ENCODE data around the gene OTP.

- TF ChIP-seq, protein P1, sequence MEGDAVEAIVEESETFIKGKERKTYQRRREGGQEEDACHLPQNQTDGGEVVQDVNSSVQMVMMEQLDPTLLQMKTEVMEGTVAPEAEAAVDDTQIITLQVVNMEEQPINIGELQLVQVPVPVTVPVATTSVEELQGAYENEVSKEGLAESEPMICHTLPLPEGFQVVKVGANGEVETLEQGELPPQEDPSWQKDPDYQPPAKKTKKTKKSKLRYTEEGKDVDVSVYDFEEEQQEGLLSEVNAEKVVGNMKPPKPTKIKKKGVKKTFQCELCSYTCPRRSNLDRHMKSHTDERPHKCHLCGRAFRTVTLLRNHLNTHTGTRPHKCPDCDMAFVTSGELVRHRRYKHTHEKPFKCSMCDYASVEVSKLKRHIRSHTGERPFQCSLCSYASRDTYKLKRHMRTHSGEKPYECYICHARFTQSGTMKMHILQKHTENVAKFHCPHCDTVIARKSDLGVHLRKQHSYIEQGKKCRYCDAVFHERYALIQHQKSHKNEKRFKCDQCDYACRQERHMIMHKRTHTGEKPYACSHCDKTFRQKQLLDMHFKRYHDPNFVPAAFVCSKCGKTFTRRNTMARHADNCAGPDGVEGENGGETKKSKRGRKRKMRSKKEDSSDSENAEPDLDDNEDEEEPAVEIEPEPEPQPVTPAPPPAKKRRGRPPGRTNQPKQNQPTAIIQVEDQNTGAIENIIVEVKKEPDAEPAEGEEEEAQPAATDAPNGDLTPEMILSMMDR (IDR thresholded peaks at IDR 0.05), result no peak
- no peak for TF ChIP-seq ZFX (IDR thresholded peaks at IDR 0.05; ENCODE audit: borderline replicate concordance)
These were observed 10.4 kb downstream of the OTP start for GRCh38 chr5:77627869-77628674.
